Left renal cortex interstitium (tissue), 4 donors: Measurements from ENCODE around the gene EIF3D. TPM values are rescaled to one million over a fixed set of nuclear protein-coding genes. Genes with fewer than 3 reads are reported as not detected.

Experiments used
- DNase-seq, 4 donors: peaks; one replicate each; pipeline ENCODE4 v3.0.0-alpha.2; 2013; ENCODE audit warnings: low read depth in 4 of 4, low spot score in 2 of 4, missing footprints in 1 of 4
- polyA plus RNA-seq, 4 donors: library from polyadenylated mRNA; unstranded; fragments of 120-200 nt; gene quantifications; one replicate each; pipeline ENCODE4 v1.2.1, GENCODE V29; 2013; ENCODE audit not compliant: insufficient read length in 4 of 4

EIF3D gene
- polyA plus RNA-seq, 4 donors, result 252 to 316 (median 280) TPM

- DNase-seq, result no peak
Observed at GRCh38 chr22:36510384-36510783, 18.6 kb downstream of the EIF3D start.

DNA sequence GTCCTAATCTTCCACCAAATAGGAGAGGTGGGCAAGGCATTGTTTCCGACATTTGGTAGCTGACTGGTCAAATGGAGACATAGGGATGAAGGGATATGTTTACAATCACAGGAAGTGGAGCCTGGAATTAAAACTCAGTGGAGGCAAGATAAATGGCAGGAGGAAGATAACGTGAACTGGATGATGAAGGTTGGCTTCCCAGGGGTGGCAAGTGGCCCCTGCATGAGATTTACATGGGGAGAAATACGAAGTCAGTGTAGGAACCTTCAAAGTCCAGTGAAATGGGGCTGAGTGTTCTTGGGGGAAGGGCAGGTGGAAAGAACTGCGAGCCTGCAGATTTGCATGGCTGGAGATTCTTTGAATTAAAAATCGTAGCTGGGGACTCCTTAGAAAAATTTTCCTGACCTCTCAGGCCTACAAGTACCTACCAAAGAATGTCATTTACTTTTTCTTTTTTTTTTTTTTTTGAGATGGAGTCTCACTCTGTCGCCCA lies 21.4 kb downstream of the EIF3D start:
- no peak for DNase-seq

- DNase-seq, result peak in 3 of 4 donors; percentile 76 to 83 (median 77)
Observed at GRCh38 chr22:36506637-36507517, 22.1 kb downstream of the EIF3D start, which contains the start of gene FOXRED2. FOXRED2 (minus strand) TSS chr22:36507040; CDS start chr22:36506422, 618 bp downstream.

GRCh38 chr22:36505998-36506635 lies 22.8 kb downstream of the EIF3D start:
- DNase-seq, result no peak

DNA sequence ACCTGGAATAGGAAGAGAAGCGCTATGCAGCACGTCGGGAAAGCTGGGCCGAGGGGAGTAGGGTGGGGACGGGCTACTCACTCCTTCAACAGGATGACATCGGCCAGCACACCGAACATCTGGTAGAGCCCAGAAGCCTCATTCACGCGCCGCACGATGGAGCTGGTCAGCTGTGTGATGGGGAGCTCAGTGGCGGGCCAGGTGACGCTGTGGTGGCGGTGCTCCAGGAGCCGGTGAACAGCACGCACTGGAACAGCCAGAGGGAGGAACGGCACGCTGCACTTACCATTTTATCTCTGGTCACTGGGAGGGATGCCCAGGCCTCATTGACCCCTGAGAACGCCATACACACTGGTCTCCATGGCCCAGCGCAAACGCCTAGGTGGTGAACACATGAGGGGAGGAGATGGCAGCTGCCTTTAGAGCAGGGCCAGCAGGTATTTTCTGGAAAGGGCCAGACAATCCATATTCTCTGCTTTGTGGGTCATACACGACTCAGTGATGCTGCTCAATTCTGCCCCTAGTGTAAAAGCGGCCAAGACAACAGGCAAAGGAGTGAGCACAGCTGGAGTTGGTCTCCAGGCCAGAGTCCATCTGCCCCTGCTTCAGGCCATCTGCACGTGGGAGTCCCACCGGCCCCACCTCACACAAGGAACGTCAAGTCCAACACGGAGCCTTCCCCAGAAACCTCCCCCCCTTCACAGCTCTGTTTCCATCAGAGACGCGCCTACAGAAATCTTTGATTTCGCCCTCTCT lies 30.9 kb downstream of the EIF3D start:
- no peak for DNase-seq

- DNase-seq, result no peak
Observed at GRCh38 chr22:36493690-36494110, 35.3 kb downstream of the EIF3D start.

DNA sequence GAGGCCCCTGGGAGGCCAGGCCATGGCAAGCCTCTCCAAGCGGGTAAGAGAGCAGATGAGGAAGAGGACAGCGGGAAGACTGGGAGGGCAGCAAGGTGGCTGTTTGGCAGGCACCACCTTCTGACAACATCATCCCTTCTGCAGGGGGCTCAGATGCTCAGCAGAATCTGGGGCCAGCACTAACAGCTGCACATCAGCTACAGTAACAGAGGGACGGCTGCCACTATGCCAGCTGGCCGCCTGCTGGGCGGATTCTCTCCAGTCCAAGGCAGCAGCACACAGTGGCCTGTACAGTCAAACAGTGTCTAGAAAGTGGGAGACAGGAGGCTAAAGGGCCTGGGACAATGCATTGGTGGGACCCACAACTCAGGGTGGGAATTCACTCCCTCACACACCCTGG lies 36.9 kb downstream of the EIF3D start:
- DNase-seq, result no peak

DNA sequence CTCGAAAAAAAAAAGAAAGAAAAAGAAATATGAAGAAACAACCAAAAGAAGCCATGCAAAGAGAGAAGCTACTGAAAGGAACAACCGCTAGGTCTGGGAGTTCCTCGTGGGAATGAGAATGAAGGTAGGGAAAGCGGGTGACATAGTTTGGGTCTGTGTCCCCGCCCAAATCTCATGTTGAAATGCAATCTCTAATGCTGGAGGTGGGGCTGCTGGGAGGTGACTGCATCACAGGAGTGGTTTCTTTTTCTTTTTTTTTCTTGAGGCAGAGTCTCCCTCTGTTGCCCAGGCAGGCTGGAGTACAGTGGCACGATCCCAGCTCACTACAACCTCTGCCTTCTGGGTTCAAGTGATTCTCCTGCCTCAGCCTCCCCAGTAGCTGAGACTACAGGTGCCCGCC lies 37.8 kb downstream of the EIF3D start:
- DNase-seq, result no peak

GRCh38 chr22:36486619-36487384 lies 42.2 kb downstream of the EIF3D start:
- DNase-seq, result no peak

GRCh38 chr22:36481393-36482168 lies 47.4 kb downstream of the EIF3D start, which contains the start of gene TXN2:
TXN2 (minus strand) TSS chr22:36481640; CDS start chr22:36480837, 803 bp downstream.
- peak; percentile 89 to 93 (median 91) for DNase-seq

GRCh38 chr22:36480941-36481392 lies 48.0 kb downstream of the EIF3D start:
- DNase-seq, result no peak

DNA sequence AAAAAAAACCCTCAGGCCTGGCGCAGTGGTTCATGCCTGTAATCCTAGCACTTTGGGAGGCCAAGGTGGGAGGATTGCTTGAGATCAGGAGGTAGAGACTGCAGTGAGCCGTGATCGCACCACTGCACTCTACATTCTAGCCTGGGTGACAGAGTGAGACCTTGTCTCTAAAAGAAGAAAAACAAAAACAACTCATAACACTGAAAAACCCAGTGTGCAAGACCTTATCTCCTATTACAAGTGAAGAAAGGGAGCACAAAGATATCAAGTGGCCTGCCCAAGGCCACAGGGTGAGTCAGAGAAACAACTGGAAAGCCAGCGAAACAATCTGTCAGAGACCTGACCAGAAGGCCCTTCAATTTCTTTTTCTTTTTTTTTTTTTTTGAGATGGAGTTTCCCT lies 50.0 kb downstream of the EIF3D start:
- no peak for DNase-seq

DNA sequence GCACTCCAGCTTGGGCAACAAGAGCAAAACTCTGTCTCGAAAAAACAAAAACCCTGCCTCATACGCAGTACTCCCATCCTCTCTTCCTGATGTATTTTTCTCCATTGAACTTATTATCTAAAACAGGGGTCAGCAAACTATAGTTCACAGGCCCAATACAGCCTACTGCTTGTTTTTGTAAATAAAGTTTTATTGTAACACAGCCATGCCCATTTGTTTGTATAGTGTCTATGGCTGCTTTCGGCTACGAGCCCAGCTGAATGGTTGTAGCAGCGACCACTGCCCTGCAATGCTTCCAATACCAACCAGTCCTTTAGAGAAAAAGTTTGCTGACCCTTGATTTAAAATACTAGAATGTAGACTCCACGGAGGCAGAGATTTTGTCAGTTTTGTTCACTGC lies 53.6 kb downstream of the EIF3D start:
- DNase-seq, result no peak

DNA sequence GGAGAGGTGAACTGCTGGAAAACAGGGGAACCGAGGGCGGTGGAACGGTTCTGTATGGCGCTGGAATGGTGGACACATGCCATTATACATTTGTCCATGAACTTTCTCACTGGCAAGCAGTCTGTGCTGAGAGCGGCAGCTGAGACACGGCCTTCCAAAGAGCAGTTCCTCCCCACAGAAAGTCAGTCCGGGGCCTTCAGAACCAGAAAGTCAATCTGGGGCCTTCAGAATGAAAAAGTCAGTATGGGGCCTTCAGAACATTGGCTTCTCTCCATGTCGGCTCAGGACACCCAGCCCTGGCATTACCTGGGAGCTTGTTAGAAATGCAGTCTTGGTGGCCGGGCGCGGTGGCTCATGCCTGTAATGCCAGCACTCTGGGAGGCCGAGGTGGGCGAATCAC lies 56.3 kb downstream of the EIF3D start:
- DNase-seq, result no peak

- no peak for DNase-seq
Observed at GRCh38 chr22:36471341-36471821, 57.6 kb downstream of the EIF3D start.

DNA sequence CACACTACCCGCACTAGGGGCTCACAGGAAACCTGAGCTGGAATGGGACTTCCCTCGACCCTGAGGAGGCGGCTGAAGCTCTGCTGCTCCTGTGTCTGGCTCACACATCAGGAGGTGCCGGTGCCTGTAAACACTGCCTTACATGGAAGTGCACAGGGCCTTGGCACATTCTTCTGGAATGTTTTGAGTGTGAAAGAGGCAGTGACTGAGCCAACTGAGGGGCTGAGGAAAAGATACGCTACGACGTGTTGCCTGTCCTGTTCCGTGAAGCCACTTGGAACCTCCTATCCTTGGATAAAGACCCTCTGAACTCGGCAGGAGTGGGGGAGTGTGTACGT lies 58.0 kb downstream of the EIF3D start:
- no peak for DNase-seq

GRCh38 chr22:36470162-36470993 lies 58.6 kb downstream of the EIF3D start:
- peak in 3 of 4 donors; percentile 55 to 81 (median 67) for DNase-seq

- DNase-seq, result no peak
Observed at GRCh38 chr22:36469094-36469710, 59.8 kb downstream of the EIF3D start.
